CD4-positive, alpha-beta T cell (primary cell): ENCODE measurements around the gene TMIE. TPM values are rescaled to one million over a fixed set of nuclear protein-coding genes. Genes with fewer than 3 reads are reported as not detected.
A peak's percentile ranks its signal among the peaks of the same experiment; 100 is the strongest.

Source experiments
- ATAC-seq: fragments of 200-7000 bp; cut with Tn5 transposase; one replicate; pipeline ENCODE4 v1.10.0; 2022; ENCODE audit warnings: mild to moderate bottlenecking; ENCODE audit not compliant: poor library complexity
- CTCF ChIA-PET: fragments of 350-600 bp; sonication (Branson Sonifier 250); formaldehyde crosslinking; loops from one replicate; lab custom pipeline; 2021; ENCODE audit warnings: antibody characterized with exemption, inconsistent platforms; lab: Charles Lee
- POLR2A ChIA-PET: fragments of 350-600 bp; sonication (Branson Sonifier 250); formaldehyde crosslinking; loops from one replicate; lab custom pipeline; 2021; ENCODE audit warnings: antibody characterized with exemption, inconsistent platforms; lab: Charles Lee
- DNase-seq, 14 experiments: peaks; one replicate each; pipeline ENCODE4 v3.0.0-alpha.2; 2013 to 2020; ENCODE audit warnings: mixed read lengths in 2 of 14
- H3K27ac ChIP-seq, 2 donors: one replicate each; pipeline versions ENCODE4 v1.5.1 to v1.7.0; 2013; ENCODE audit warnings: low read length in 2 of 2, low read depth in 1 of 2, mild to moderate bottlenecking in 1 of 2
- H3K27me3 ChIP-seq, 2 experiments: 1 replicate in 1 of 2; 2 replicates in 1 of 2; pipeline versions ENCODE4 v1.6.1 to v1.7.0; 2013; ENCODE audit warnings: low read length in 2 of 2, control low read depth in 1 of 2, mild to moderate bottlenecking in 1 of 2, moderate library complexity in 1 of 2; ENCODE audit not compliant: insufficient read depth in 2 of 2, control insufficient read depth in 1 of 2
- H3K36me3 ChIP-seq: one replicate; pipeline ENCODE4 v1.6.1; 2013; ENCODE audit warnings: low read length, control low read depth; ENCODE audit not compliant: insufficient read depth
- H3K4me1 ChIP-seq: one replicate; pipeline ENCODE4 v1.6.1; 2013; ENCODE audit warnings: low read length, control low read depth; ENCODE audit not compliant: insufficient read depth
- H3K4me3 ChIP-seq: one replicate; pipeline ENCODE4 v1.5.1; 2013; ENCODE audit warnings: mild to moderate bottlenecking, low read length, moderate library complexity
- H3K9me3 ChIP-seq, 2 experiments: 1 replicate in 1 of 2; 2 replicates in 1 of 2; pipeline versions ENCODE4 v1.6.1 to v1.7.0; 2013; ENCODE audit warnings: low read length in 2 of 2, mild to moderate bottlenecking in 2 of 2, control low read depth in 1 of 2, moderate library complexity in 1 of 2; ENCODE audit not compliant: control insufficient read depth in 1 of 2, insufficient read depth in 1 of 2
- H3K27ac Mint-ChIP-seq: one replicate; pipeline ENCODE4 v1.8.0; 2020; ENCODE audit warnings: mixed read lengths
- H3K27me3 Mint-ChIP-seq: one replicate; pipeline ENCODE4 v1.8.0; 2021; ENCODE audit warnings: mixed read lengths
- H3K36me3 Mint-ChIP-seq: one replicate; pipeline ENCODE4 v1.8.0; 2021; ENCODE audit warnings: low read depth, mixed read lengths
- H3K4me1 Mint-ChIP-seq: one replicate; pipeline ENCODE4 v1.8.0; 2021; ENCODE audit warnings: low read depth, mixed read lengths
- H3K4me3 Mint-ChIP-seq: one replicate; pipeline ENCODE4 v1.8.0; 2020; ENCODE audit warnings: mild to moderate bottlenecking, mixed read lengths
- H3K9me3 Mint-ChIP-seq: one replicate; pipeline ENCODE4 v1.8.0; 2020; ENCODE audit warnings: mixed read lengths
- CTCF ChIP-seq: fragments of 200-600 bp; IDR thresholded peaks from one replicate; pipeline ENCODE4 v1.8.0; 2022; ENCODE audit warnings: antibody characterized with exemption, mild to moderate bottlenecking
- intact Hi-C, 2 experiments: fragments of 100-400 bp; cut with DNase I in 1 of 2; cut with micrococcal nuclease in 1 of 2; formaldehyde crosslinking; loops; one replicate each; pipeline versions ENCODE4 v1.15.1 to v1.9.0; 2023 to 2025; cut with DNase I, micrococcal nuclease
- total RNA-seq, 174 experiments: library from RNA in 2 of 174; stranded (reverse) in 2 of 174; gene quantifications; one replicate each; pipeline ENCODE4 v1.2.3 and lab custom pipeline; 2021 to 2026

The TMIE gene
- total RNA-seq, 2 experiments from 2014 or later: 0.92 to 1.2 TPM

GRCh38 chr3:46664188-46664970 lies 36.8 kb upstream of the TMIE start:
- DNase-seq: peak in 1 of 14 experiments; percentile 24
- Histone ChIP-seq H3K9me3 (no peaks in the 10 kb centered on the region), H3K4me3 (no peak overlapping the region), H3K4me1 (no peaks in the 10 kb centered on the region), H3K36me3 (no peaks in the 10 kb centered on the region), H3K27ac (no peak overlapping the region), H3K27me3 (no peaks in the 10 kb centered on the region)
- peaks cover 2% of the 10 kb centered on the region for H3K27me3 Mint-ChIP-seq
- no peaks in the 10 kb centered on the region for H3K9me3 Mint-ChIP-seq
- CTCF ChIA-PET: no interaction called here
- TF ChIP-seq CTCF: no peak
- no peaks in the 10 kb centered on the region for H3K36me3 Mint-ChIP-seq
- H3K27ac Mint-ChIP-seq: no peak overlapping the region
- no peaks in the 10 kb centered on the region for H3K4me1 Mint-ChIP-seq
- POLR2A ChIA-PET: no interaction called here
- no peak overlapping the region for H3K4me3 Mint-ChIP-seq
- no peak for ATAC-seq
- intact Hi-C loops: no loop called here

- no peaks in the 10 kb centered on the region for H3K36me3 ChIP-seq
- CTCF ChIA-PET: no interaction called here
- H3K27ac Mint-ChIP-seq: no peak overlapping the region
These were observed 36.0 kb upstream of the TMIE start for GRCh38 chr3:46664971-46665762.

More at GRCh38 chr3:46664971-46665762, 36.0 kb upstream of the TMIE start:
- Mint-ChIP-seq H3K36me3 (no peaks in the 10 kb centered on the region), H3K27me3 (no peaks in the 10 kb centered on the region), H3K4me1 (no peaks in the 10 kb centered on the region), H3K9me3 (no peaks in the 10 kb centered on the region), H3K4me3 (no peak overlapping the region)
- ATAC-seq (no peak), DNase-seq (no peak)
- Histone ChIP-seq H3K27me3 (no peaks in the 10 kb centered on the region), H3K9me3 (no peaks in the 10 kb centered on the region), H3K4me3 (no peak overlapping the region), H3K27ac (no peak overlapping the region), H3K4me1 (no peaks in the 10 kb centered on the region)
- POLR2A ChIA-PET: no interaction called here
- TF ChIP-seq CTCF: no peak
- intact Hi-C loops: no loop called here
